SK-N-SH treated with all-trans-retinoic acid at 6 μM for 48 hours (cell line): Measurements from ENCODE around the gene NFKB1.

Experiments used
- ARNTL ChIP-seq: fragments of 450-650 bp; formaldehyde crosslinking; IDR thresholded peaks from 2 replicates; pipeline ENCODE4 v1.5.0; 2020; ENCODE audit warnings: low read depth, mild to moderate bottlenecking, moderate library complexity, borderline replicate concordance
- BACH2 ChIP-seq: fragments of 250-450 bp; sonication (Bioruptor Pico); IDR thresholded peaks from 2 replicates; pipeline ENCODE4 v1.9.0; 2021; ENCODE audit warnings: mild to moderate bottlenecking, borderline replicate concordance
- ESRRG ChIP-seq: fragments of 250-450 bp; sonication (Bioruptor Pico); IDR thresholded peaks from 2 replicates; pipeline ENCODE4 v1.6.1; 2021; ENCODE audit warnings: mild to moderate bottlenecking
- OSR1 ChIP-seq: fragments of 250-450 bp; sonication (Bioruptor Pico); IDR thresholded peaks from 2 replicates; pipeline ENCODE4 v1.8.0; 2022; ENCODE audit warnings: moderate library complexity, mild to moderate bottlenecking, inconsistent platforms
- PPARA ChIP-seq: fragments of 250-450 bp; sonication (Bioruptor Pico); IDR thresholded peaks from 2 replicates; pipeline ENCODE4 v1.5.0; 2020; ENCODE audit warnings: mild to moderate bottlenecking, borderline replicate concordance
- SNAI2 ChIP-seq: fragments of 250-450 bp; sonication (Bioruptor Pico); IDR thresholded peaks from 2 replicates; pipeline ENCODE4 v1.5.0; 2020; ENCODE audit warnings: mild to moderate bottlenecking, moderate library complexity
- TCF4 ChIP-seq: fragments of 250-450 bp; sonication (Bioruptor Pico); IDR thresholded peaks from 2 replicates; pipeline ENCODE4 v1.8.0; 2021; ENCODE audit warnings: mild to moderate bottlenecking, moderate library complexity, borderline replicate concordance
- ZFP3 ChIP-seq: fragments of 250-450 bp; sonication (Bioruptor Pico); IDR thresholded peaks from 2 replicates; pipeline ENCODE4 v1.5.0; 2020; ENCODE audit warnings: mild to moderate bottlenecking, moderate library complexity
- ZFP30 ChIP-seq: fragments of 450-650 bp; formaldehyde crosslinking; IDR thresholded peaks from 2 replicates; pipeline ENCODE4 v1.5.0; 2022; ENCODE audit warnings: mild to moderate bottlenecking, moderate library complexity
- ZNF70 ChIP-seq: fragments of 450-650 bp; formaldehyde crosslinking; IDR thresholded peaks from 2 replicates; pipeline ENCODE4 v1.5.0; 2020; ENCODE audit warnings: mild to moderate bottlenecking, moderate library complexity
- ZNF8 ChIP-seq: fragments of 450-650 bp; formaldehyde crosslinking; IDR thresholded peaks from 2 replicates; pipeline ENCODE4 v1.5.0; 2020; ENCODE audit warnings: mild to moderate bottlenecking, moderate library complexity
- TF ChIP-seq, protein P1 (sequence below): fragments of 250-450 bp; sonication (Bioruptor Pico); IDR thresholded peaks from 2 replicates; pipeline ENCODE4 v1.8.0; 2020; ENCODE audit warnings: mild to moderate bottlenecking, moderate library complexity, borderline replicate concordance
- TF ChIP-seq, protein P2 (sequence below): fragments of 250-450 bp; sonication (Bioruptor Pico); IDR thresholded peaks from 2 replicates; pipeline ENCODE4 v1.5.0; 2020; ENCODE audit warnings: mild to moderate bottlenecking, moderate library complexity

DNA sequence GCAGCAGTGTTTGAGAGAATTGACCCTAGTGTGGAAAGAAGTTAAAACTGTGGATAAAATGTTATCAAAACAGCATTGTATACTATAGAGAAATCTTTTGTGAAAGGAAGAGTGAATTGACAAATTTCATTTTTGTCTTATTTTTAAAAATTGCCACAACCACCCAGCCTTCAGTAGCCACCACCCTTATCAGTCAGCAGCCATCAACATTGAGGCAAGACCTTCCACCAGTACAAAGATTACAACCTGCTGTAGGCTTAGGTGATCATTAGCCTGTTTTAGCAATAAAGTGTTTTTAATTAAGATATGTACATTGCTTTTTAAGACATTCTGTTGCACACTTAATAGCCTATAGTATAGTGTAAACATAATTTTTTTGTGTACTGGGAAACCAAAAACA, 91.1 kb downstream of the NFKB1 start:
- TF ChIP-seq, protein P1, sequence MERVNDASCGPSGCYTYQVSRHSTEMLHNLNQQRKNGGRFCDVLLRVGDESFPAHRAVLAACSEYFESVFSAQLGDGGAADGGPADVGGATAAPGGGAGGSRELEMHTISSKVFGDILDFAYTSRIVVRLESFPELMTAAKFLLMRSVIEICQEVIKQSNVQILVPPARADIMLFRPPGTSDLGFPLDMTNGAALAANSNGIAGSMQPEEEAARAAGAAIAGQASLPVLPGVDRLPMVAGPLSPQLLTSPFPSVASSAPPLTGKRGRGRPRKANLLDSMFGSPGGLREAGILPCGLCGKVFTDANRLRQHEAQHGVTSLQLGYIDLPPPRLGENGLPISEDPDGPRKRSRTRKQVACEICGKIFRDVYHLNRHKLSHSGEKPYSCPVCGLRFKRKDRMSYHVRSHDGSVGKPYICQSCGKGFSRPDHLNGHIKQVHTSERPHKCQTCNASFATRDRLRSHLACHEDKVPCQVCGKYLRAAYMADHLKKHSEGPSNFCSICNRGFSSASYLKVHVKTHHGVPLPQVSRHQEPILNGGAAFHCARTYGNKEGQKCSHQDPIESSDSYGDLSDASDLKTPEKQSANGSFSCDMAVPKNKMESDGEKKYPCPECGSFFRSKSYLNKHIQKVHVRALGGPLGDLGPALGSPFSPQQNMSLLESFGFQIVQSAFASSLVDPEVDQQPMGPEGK (CRISPR knock-in tag), result no peak
- no peak for TF ChIP-seq PPARA (CRISPR knock-in tag)
- TF ChIP-seq ARNTL, result no peak
- no peak for TF ChIP-seq SNAI2 (CRISPR knock-in tag)
- no peak for TF ChIP-seq ZFP30
- no peak for TF ChIP-seq ZFP3
- TF ChIP-seq ESRRG (CRISPR knock-in tag), result no peak
- TF ChIP-seq, protein P2, sequence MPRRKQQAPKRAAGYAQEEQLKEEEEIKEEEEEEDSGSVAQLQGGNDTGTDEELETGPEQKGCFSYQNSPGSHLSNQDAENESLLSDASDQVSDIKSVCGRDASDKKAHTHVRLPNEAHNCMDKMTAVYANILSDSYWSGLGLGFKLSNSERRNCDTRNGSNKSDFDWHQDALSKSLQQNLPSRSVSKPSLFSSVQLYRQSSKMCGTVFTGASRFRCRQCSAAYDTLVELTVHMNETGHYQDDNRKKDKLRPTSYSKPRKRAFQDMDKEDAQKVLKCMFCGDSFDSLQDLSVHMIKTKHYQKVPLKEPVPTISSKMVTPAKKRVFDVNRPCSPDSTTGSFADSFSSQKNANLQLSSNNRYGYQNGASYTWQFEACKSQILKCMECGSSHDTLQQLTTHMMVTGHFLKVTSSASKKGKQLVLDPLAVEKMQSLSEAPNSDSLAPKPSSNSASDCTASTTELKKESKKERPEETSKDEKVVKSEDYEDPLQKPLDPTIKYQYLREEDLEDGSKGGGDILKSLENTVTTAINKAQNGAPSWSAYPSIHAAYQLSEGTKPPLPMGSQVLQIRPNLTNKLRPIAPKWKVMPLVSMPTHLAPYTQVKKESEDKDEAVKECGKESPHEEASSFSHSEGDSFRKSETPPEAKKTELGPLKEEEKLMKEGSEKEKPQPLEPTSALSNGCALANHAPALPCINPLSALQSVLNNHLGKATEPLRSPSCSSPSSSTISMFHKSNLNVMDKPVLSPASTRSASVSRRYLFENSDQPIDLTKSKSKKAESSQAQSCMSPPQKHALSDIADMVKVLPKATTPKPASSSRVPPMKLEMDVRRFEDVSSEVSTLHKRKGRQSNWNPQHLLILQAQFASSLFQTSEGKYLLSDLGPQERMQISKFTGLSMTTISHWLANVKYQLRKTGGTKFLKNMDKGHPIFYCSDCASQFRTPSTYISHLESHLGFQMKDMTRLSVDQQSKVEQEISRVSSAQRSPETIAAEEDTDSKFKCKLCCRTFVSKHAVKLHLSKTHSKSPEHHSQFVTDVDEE (CRISPR knock-in tag), result no peak
- no peak for TF ChIP-seq TCF4 (CRISPR knock-in tag)
- TF ChIP-seq BACH2, result no peak
- no peak for TF ChIP-seq ZNF70 (CRISPR knock-in tag)
- no peak for TF ChIP-seq ZNF8 (CRISPR knock-in tag)
- no peak for TF ChIP-seq OSR1 (CRISPR knock-in tag)
